Endothelial cell of umbilical vein (primary cell): ENCODE measurements around the gene TMCC2. TPM values are rescaled to one million over a fixed set of nuclear protein-coding genes. Genes with fewer than 3 reads are reported as not detected.
A peak's percentile ranks its signal among the peaks of the same experiment; 100 is the strongest.

Experiments
- BruUV-seq: library from RNA; stranded (reverse); fragments of 400-500 nt; replicated peaks from 2 replicates; lab custom pipeline; 2021; lab: Mats Ljungman, UMichigan
- CTCF ChIA-PET: fragments of 300-600, 350-600 bp; sonication (Branson Sonifier 250); formaldehyde crosslinking; loops from one replicate; lab custom pipeline; 2021; ENCODE audit warnings: antibody characterized with exemption, inconsistent platforms; lab: Charles Lee
- POLR2A ChIA-PET: fragments of 300-600, 350-600 bp; sonication (Branson Sonifier 250); formaldehyde crosslinking; loops from one replicate; lab custom pipeline; 2021; ENCODE audit warnings: antibody characterized with exemption, inconsistent platforms; lab: Charles Lee
- DNase-seq: peaks from one replicate; pipeline ENCODE4 v3.0.0-alpha.2; 2011; ENCODE audit warnings: low read depth, low spot score
- FAIRE-seq: peaks from 2 replicates; lab custom pipeline; 2011; peaks lifted over from hg19 to GRCh38; lab: Jason Lieb, UNC
- H2AFZ ChIP-seq: 2 replicates; pipeline ENCODE4 v1.6.0; 2012; ENCODE audit warnings: low read depth, low read length, control low read depth, inconsistent platforms
- H3K27ac ChIP-seq: 2 replicates; pipeline ENCODE4 v1.5.1; 2011; ENCODE audit warnings: low read depth, mild to moderate bottlenecking, control low read depth, low read length, moderate library complexity; ENCODE audit not compliant: insufficient read depth
- H3K27me3 ChIP-seq, 2 experiments: 2 replicates each; pipeline versions ENCODE4 v1.6.0 to v1.6.1; 2011; ENCODE audit warnings: low read length in 2 of 2, mixed read lengths in 1 of 2; ENCODE audit not compliant: control insufficient read depth in 2 of 2, insufficient read depth in 2 of 2
- H3K36me3 ChIP-seq, 2 experiments: 2 replicates in 1 of 2; 3 replicates in 1 of 2; pipeline ENCODE4 v1.5.1; 2011; ENCODE audit warnings: low read length in 2 of 2, mild to moderate bottlenecking in 1 of 2, moderate library complexity in 1 of 2; ENCODE audit not compliant: control insufficient read depth in 2 of 2, insufficient read depth in 2 of 2; ENCODE audit errors: extremely low read depth in 1 of 2
- H3K4me1 ChIP-seq: 3 replicates; pipeline ENCODE4 v1.5.1; 2011; ENCODE audit warnings: mild to moderate bottlenecking, low read length; ENCODE audit not compliant: control insufficient read depth, insufficient read depth; ENCODE audit errors: extremely low read depth
- H3K4me2 ChIP-seq: 2 replicates; pipeline ENCODE4 v1.6.1; 2011; ENCODE audit warnings: low read length, control low read depth, mixed read lengths; ENCODE audit not compliant: insufficient read depth
- H3K4me3 ChIP-seq, 3 experiments: fragments of 200-600 bp in 1 of 3; sonication (generic), shearing (Covaris generic) in 1 of 3; replicated peaks in 1 of 3; 2 replicates each; pipeline ENCODE4 v1.5.1; 2011 to 2016; ENCODE audit warnings: control low read depth in 3 of 3, low read length in 3 of 3, mild to moderate bottlenecking in 2 of 3, inconsistent platforms in 1 of 3, low read depth in 1 of 3, moderate library complexity in 1 of 3; ENCODE audit not compliant: insufficient read depth in 1 of 3
- H3K79me2 ChIP-seq: 2 replicates; pipeline ENCODE4 v1.6.0; 2012; ENCODE audit warnings: low read length, inconsistent platforms; ENCODE audit not compliant: control insufficient read depth, insufficient read depth
- H3K9ac ChIP-seq: replicated peaks from 2 replicates; pipeline ENCODE3; 2011; ENCODE audit warnings: low read length, control low read depth; ENCODE audit not compliant: insufficient read depth; ENCODE audit errors: extremely low read depth
- H3K9me1 ChIP-seq: replicated peaks from 3 replicates; pipeline ENCODE4 v1.6.0; 2011; ENCODE audit warnings: mild to moderate bottlenecking, low read length; ENCODE audit not compliant: control insufficient read depth, insufficient read depth; ENCODE audit errors: extremely low read depth
- H3K9me3 ChIP-seq: replicated peaks from 2 replicates; pipeline ENCODE4 v1.5.1; 2012; ENCODE audit warnings: low read length, inconsistent platforms; ENCODE audit not compliant: control insufficient read depth, insufficient read depth
- H4K20me1 ChIP-seq: replicated peaks from 2 replicates; pipeline ENCODE3; 2011; ENCODE audit warnings: mild to moderate bottlenecking, low read length; ENCODE audit not compliant: control insufficient read depth, insufficient read depth; ENCODE audit errors: extremely low read depth
- EZH2 ChIP-seq: IDR thresholded peaks from 2 replicates; pipeline ENCODE4 v1.6.1; 2012; ENCODE audit warnings: borderline replicate concordance, low read depth, mild to moderate bottlenecking, moderate library complexity, low read length, inconsistent platforms; ENCODE audit not compliant: severe bottlenecking
- FOS ChIP-seq: IDR thresholded peaks from 2 replicates; pipeline ENCODE4 v1.6.1; 2011; ENCODE audit warnings: mild to moderate bottlenecking, low read length, moderate library complexity, borderline replicate concordance; ENCODE audit not compliant: insufficient read depth
- GATA2 ChIP-seq: IDR thresholded peaks from 2 replicates; pipeline ENCODE4 v1.7.0; 2011; ENCODE audit warnings: low read depth, mild to moderate bottlenecking, moderate library complexity, mixed read lengths, low read length; ENCODE audit not compliant: insufficient read length, insufficient read depth
- JUN ChIP-seq: IDR thresholded peaks from 2 replicates; pipeline ENCODE4 v1.6.1; 2011; ENCODE audit warnings: borderline replicate concordance, low read depth; ENCODE audit not compliant: insufficient read length, insufficient read depth
- MYC ChIP-seq: IDR thresholded peaks from one replicate; pipeline ENCODE4 v1.6.1; 2011; ENCODE audit warnings: mild to moderate bottlenecking, low read depth, low read length
- POLR2A ChIP-seq: IDR thresholded peaks from 2 replicates; pipeline ENCODE4 v1.6.1; 2012; ENCODE audit warnings: low read depth, mild to moderate bottlenecking, control low read depth, low read length
- POLR2AphosphoS5 ChIP-seq: IDR thresholded peaks from 2 replicates; pipeline ENCODE4 v1.6.1; 2012; ENCODE audit warnings: low read depth, mild to moderate bottlenecking, control low read depth, low read length, moderate library complexity; ENCODE audit not compliant: insufficient read depth
- dilution Hi-C: fragments of 300-500 bp; cut with MboI; formaldehyde crosslinking; loops from one replicate; pipeline ENCODE4 v1.15.0; 2019; ENCODE audit warnings: low sequenced_read_pairs; ENCODE audit not compliant: extremely low pct_ligation_motif_present
- intact Hi-C: fragments of 100-400 bp; cut with micrococcal nuclease; formaldehyde crosslinking; loops from one replicate; pipeline ENCODE4 v1.10.0; 2022
- polyA plus RNA-seq, 4 experiments: library from polyadenylated mRNA; depleted of rRNA in 3 of 4; stranded (reverse) in 3 of 4; unstranded in 1 of 4; fragments of >200 nt; gene quantifications; 2 replicates each; pipeline versions ENCODE4 v1.2.1 to v1.2.3, GENCODE V29; 2011 to 2012; ENCODE audit warnings: missing spikeins in 1 of 4
- total RNA-seq: library from RNA; stranded (reverse); gene quantifications from 2 replicates; pipeline ENCODE4 v1.2.3, GENCODE V29; 2021
- TF ChIP-seq, protein P1 (sequence below), 2 donors: IDR thresholded peaks; 1 replicate in 1 of 2; 2 replicates in 1 of 2; pipeline ENCODE4 v1.5.1; 2011; ENCODE audit warnings: low read length in 2 of 2, mild to moderate bottlenecking in 2 of 2, moderate library complexity in 2 of 2, control low read depth in 1 of 2, inconsistent platforms in 1 of 2, low read depth in 1 of 2; ENCODE audit not compliant: insufficient read depth in 1 of 2; ENCODE audit errors: extremely low read depth in 1 of 2
- TF ChIP-seq, protein P2 (sequence below): IDR thresholded peaks from 2 replicates; pipeline ENCODE4 v1.6.1; 2011; ENCODE audit not compliant: insufficient read depth, insufficient read length

Gene TMCC2
- total and polyA plus RNA-seq, 2 donors (not counting 3 experiments of a cell fraction or from before 2014, with no cell fraction given) = 2.0 to 2.1 TPM

DNA sequence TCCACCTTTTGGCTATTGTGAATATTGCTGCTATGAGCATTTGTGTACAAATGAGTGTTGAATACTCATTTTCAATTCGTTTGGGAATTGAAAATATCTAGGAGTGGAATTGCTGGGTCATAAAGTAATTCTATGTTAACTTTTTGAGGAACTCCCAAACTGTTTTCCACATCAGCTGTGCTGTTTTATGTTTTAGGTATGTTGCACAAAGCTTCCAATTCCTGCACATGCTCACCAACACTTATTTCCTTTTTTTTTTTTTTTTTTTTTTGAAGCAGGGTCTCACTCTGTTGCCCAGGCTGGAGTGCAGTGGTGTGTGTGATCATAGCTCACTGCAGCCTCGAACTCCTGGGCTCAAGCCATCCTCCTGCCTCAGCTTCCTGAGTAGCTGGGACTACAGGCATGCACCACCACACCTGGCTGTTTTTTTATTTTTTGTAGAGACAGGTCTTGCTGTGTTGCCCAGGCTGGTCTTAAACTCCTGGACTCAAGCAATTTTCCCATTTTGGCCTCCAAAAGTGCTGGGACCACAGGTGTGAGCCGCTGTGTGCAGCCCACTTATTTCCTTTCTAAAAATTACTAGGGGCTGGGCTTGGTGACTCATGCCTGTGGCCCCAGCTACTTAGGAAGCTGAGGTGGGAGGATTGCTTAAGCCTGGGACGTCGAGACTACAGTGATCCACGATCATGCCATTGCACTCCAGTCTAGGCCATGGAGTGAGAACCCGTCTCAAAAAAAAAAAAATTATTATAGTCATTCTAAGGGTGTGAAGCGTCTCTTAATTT is 33.4 kb downstream of the TMCC2 start:
- Histone ChIP-seq H3K9me3 (no peaks in the 10 kb centered on the region), H3K4me2 (no peak overlapping the region), H3K9ac (no peak overlapping the region), H3K4me1 (peaks cover 18% of the 10 kb centered on the region), H3K79me2 (no peaks in the 10 kb centered on the region), H4K20me1 (no peaks in the 10 kb centered on the region), H3K27ac (no peak overlapping the region), H3K36me3 (no peaks in the 10 kb centered on the region), H3K9me1 (no peaks in the 10 kb centered on the region), H3K4me3 (no peak overlapping the region), H2AFZ (no peak overlapping the region), H3K27me3 (no peaks in the 10 kb centered on the region)
- dilution Hi-C loops = no loop called here
- TF ChIP-seq FOS = peak; percentile 13
- TF ChIP-seq POLR2AphosphoS5 = no peak
- no TSS peak for BruUV-seq
- no peak for DNase-seq
- ChIA-PET CTCF (interaction anchor here (0.6 to 7.2 kb wide), 14 partner anchors 10 to 285 kb away, joined by 3 to 105 read pairs (median 8); no protein-coding TSS in a partner anchor), POLR2A (no interaction called here)
- peak; percentile 52 for FAIRE-seq
- intact Hi-C loops = no loop called here

DNA sequence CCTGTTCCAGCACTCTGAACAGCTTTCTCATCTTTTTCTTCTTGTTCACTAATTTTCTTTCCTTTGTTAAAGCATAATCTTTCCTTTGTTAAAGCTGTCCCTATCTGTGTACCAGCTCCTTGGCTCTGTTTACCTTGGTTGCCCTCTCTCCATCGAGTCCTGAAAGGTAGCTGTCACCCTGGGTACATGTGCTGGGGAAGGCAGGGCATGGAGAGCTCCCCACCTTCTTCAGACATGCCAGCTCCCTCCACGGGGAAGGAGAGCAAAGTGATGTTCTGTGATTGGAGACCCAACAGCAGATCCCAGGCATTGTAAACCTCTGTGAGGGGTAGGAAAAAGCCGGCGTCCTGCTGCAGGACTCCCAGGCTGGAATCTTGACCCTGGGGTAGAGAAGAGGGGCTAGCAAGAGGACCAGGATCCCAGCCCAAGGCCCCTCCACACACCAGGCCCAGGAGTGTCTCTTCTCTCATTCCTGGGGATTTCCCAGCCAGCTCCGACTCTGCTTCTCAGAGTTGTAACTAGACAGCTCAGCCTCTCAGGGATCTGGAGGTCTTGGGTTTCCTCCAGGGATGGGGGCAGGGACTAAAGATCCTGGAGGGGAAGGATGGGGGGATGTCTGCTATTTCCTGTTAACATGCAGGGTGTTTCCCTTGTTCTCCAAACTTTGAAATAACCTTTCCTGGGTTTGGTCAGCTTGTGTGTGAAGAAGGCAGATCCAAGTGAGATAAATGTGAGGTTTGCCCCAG is 34.4 kb downstream of the TMCC2 start:
- peak; percentile 70 for FAIRE-seq
- H3K79me2 ChIP-seq = no peaks in the 10 kb centered on the region
- no peaks in the 10 kb centered on the region for H3K36me3 ChIP-seq
- no peaks in the 10 kb centered on the region for H3K9me3 ChIP-seq
- dilution Hi-C loops = no loop called here
- H3K9ac ChIP-seq = no peak overlapping the region
- DNase-seq = peak; percentile 20
- no peak overlapping the region for H2AFZ ChIP-seq
- no peak overlapping the region for H3K27ac ChIP-seq
- peaks cover 22% of the 10 kb centered on the region for H3K4me1 ChIP-seq
- POLR2A ChIA-PET = no interaction called here
- no TSS peak for BruUV-seq
- intact Hi-C loops = no loop called here
- H3K4me3 ChIP-seq = no peak overlapping the region
- no peaks in the 10 kb centered on the region for H3K27me3 ChIP-seq
- H3K4me2 ChIP-seq = no peak overlapping the region
- H4K20me1 ChIP-seq = no peaks in the 10 kb centered on the region
- CTCF ChIA-PET = interaction anchor here (0.6 to 3.2 kb wide), 15 partner anchors 9 to 286 kb away, joined by 3 to 28 read pairs (median 5); partner anchors contain the start of gene NUAK2
- TF ChIP-seq FOS = no peak
- TF ChIP-seq, protein P1, sequence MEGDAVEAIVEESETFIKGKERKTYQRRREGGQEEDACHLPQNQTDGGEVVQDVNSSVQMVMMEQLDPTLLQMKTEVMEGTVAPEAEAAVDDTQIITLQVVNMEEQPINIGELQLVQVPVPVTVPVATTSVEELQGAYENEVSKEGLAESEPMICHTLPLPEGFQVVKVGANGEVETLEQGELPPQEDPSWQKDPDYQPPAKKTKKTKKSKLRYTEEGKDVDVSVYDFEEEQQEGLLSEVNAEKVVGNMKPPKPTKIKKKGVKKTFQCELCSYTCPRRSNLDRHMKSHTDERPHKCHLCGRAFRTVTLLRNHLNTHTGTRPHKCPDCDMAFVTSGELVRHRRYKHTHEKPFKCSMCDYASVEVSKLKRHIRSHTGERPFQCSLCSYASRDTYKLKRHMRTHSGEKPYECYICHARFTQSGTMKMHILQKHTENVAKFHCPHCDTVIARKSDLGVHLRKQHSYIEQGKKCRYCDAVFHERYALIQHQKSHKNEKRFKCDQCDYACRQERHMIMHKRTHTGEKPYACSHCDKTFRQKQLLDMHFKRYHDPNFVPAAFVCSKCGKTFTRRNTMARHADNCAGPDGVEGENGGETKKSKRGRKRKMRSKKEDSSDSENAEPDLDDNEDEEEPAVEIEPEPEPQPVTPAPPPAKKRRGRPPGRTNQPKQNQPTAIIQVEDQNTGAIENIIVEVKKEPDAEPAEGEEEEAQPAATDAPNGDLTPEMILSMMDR (IDR thresholded peaks at IDR 0.05; ENCODE audit: extremely low read depth in 1 of 2, insufficient read depth in 1 of 2, low read depth in 1 of 2, low read length in 2 of 2) = no peak
- no peak for TF ChIP-seq POLR2A
- TF ChIP-seq JUN = no peak
- TF ChIP-seq, protein P2, sequence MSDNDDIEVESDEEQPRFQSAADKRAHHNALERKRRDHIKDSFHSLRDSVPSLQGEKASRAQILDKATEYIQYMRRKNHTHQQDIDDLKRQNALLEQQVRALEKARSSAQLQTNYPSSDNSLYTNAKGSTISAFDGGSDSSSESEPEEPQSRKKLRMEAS = no peak
- no peak for TF ChIP-seq EZH2
- no peak for TF ChIP-seq POLR2AphosphoS5
- TF ChIP-seq MYC = no peak
- TF ChIP-seq GATA2 = no peak
- no peaks in the 10 kb centered on the region for H3K9me1 ChIP-seq
